Pons (tissue), 1 donor: ENCODE results near the gene PRR7.

ENCODE experiments used
- DNase-seq: peaks from one replicate; pipeline ENCODE4 v3.0.0-alpha.2; 2016; ENCODE audit warnings: low spot score

Gene PRR7

GRCh38 chr5:177425196-177425800 lies 21.3 kb upstream of the PRR7 start:
- DNase-seq, result no peak

GRCh38 chr5:177425801-177426565 lies 20.6 kb upstream of the PRR7 start:
- DNase-seq, result peak; percentile 100

DNA sequence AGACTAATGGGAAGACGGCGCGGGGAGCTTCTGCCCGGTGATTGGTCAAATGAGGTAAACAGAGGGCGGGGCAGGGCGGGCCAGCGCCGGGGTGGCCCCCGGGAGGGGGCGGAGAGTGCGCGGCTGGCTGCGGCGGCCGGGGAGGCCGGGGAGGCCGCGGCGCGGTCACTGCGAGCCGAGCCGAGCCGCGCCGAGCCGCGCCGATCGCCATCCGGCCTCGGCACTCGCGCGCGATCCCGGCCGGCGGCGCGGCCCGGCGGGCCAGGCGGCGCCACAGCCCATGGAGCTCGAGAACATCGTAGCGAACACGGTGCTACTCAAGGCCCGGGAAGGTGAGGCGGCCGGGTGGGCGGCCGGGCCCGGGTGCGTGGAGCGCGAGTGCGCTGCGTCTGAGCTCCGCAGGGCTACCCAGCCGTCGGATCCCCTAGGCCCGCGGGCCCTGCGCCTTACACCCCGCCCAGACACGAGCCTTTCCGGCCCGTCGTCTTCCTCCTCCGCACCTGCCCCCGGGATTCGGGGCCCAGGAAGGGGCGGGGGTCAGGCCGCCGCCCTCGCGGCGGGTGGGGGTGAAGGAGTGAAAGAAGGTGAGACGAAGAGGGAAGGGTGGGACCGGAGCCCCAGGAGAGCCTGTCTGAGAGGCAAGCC lies 19.9 kb upstream of the PRR7 start, which contains the start of gene GRK6:
Gene GRK6, plus strand, starts transcription at position 111 of the 645 bp plus-strand sequence. Its CDS starts 170 bp downstream, at position 281.
- no peak for DNase-seq

DNA sequence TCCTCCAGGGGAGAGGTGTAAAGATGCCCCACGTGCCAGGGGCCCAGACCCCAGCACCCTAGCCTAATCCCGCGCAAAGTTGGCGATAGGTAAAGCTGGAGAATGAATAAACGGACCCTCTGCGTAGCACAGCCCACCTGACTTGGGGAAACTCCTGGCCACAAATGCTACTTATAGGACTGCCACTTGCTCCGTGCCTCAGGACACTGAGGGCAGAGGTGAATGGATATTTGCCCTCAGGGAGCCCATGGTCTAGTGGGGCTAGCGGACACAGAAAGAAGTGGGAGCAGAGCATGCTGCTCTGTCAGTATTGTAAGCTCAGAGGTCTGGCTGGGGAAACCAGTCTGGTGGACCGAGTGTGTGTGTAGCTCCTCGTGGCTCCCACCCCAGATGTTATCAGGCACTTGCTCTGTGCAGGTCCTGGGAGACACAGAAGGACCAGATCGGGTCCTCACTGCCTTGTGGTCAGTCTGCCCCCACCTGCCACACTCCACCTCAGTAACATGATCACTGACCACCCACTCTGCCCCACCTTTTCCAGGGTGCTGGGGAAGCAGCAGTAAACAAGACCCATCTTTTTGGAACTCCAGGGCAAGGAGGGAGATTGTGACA lies 19.3 kb upstream of the PRR7 start:
- DNase-seq, result no peak

- DNase-seq, result no peak
These were observed 18.6 kb upstream of the PRR7 start for GRCh38 chr5:177427919-177428573.

DNA sequence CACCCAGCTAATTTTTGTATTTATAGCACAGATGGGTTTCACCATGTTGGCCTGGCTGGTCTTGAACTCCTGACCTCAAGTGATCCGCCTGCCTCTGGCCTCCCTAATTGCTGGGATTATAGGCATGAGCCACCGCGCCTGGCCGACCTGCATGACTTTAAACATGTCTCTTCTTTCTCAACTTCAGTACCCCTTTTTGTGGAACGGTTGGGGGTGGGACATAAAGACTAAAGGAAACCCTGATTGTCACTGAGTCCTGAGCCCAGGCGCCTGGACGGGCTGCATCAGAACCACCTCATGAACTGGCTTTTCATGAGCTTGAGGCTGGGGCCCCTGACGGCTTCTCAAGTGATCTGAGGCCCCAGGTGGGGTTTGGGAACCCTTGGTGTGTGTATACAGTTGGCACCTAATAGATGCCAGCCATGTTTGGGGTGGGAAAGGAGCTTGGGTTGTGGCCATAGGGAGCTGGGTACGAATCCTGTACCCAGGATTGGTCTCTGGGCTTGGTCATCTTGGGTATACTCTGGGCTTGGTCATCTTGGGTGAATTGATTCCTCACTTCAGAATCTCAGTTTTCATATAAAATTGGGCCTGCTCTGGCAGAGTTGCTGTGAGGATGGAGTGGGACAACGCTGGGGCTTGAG lies 17.9 kb upstream of the PRR7 start:
- no peak for DNase-seq

- DNase-seq, result peak; percentile 55
These were observed 17.2 kb upstream of the PRR7 start for GRCh38 chr5:177429248-177430040.

DNA sequence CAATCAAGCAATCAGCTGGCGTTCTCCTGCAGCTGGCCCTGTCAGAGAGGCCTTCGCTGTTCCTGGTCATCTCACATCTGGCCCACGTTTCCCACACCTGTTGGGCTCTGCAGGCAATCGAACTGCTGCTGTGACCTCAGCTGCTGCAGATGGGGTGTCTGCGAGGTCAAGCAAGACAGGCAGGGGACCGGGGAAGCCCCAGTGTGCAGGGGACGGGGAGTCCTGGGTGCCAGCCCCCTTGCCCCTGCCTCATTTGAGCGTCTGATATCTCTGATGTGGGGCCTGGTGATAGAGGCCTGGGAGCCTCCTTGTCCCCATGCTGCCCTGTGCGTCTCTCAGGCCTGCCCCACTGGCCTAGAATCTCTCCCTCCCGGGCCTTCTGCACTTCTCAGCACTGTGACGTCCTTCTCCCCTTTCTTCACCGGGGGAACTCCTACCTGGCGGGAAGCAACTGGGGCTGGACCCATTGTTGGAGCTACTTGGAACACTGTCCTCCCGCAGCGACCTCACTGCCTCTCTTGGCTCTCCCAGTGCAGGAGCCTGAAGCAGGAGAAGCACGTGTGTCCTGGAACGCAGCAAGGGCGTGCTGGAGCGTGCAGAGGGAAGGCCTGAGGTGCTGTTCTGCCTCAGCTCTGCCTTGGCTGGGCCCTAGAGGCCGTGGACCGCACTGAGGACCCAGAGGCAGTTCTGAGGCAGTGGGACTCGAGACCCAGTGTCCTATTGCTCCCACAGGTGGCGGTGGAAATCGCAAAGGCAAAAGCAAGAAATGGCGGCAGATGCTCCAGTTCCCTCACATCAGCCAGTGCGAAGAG lies 16.3 kb upstream of the PRR7 start:
- DNase-seq, result no peak

- no peak for DNase-seq
These were observed 15.7 kb upstream of the PRR7 start for GRCh38 chr5:177430972-177431316.

GRCh38 chr5:177431317-177432142 lies 15.1 kb upstream of the PRR7 start:
- DNase-seq, result no peak

DNA sequence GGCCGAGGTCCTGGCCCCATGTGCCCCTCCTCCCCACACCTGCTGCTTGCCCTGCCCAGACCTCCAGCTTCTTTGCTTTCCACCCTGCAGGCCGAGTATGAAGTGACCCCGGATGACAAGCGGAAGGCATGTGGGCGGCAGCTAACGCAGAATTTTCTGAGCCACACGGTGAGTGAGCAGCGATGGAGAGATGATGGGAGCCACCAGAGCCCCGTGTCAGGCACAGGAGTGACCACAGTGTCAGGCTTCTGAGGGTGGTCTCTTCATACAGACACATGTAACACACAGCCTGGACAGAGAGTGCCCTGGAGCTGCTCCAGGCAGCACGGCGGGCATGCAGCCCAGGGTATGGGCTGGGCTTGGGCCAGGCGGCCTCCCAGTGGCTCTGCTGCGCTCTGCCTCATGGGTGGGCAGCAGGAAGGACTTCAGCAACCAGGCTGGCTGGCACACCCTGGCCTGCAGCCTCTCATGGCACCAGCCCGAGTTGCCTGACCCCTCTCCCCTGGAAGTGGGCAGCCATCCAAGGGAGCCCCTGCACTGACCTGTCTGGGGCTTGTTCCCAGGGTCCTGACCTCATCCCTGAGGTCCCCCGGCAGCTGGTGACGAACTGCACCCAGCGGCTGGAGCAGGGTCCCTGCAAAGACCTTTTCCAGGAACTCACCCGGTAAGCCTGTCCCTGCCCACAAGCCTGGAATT lies 14.3 kb upstream of the PRR7 start:
- DNase-seq, result no peak

- DNase-seq, result no peak
These were observed 13.6 kb upstream of the PRR7 start for GRCh38 chr5:177432839-177433657.

DNA sequence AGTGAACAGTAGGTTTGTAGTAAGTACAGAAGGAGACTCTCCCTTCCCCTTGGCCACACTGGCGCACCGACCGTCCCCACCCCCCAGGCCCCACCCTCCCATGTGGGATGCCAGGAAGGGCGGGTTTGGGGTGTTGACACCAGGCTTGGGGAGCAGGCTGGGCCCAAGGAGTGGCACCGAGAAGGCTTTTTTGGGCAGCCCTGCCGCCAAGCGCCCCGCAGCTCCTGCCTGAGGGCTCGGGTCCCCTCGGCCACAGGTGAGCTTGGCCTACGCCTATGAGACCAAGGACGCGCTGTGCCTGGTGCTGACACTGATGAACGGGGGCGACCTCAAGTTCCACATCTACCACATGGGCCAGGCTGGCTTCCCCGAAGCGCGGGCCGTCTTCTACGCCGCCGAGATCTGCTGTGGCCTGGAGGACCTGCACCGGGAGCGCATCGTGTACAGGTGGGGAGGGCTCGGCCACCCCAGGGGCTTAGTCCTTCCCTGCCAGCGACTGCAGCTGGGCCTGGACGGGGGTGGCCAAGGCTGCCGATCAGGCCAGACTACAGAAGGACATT lies 12.9 kb upstream of the PRR7 start:
- no peak for DNase-seq

GRCh38 chr5:177434437-177434836 lies 12.2 kb upstream of the PRR7 start:
- DNase-seq, result no peak

- DNase-seq, result no peak
These were observed 11.5 kb upstream of the PRR7 start for GRCh38 chr5:177434942-177435738.

DNA sequence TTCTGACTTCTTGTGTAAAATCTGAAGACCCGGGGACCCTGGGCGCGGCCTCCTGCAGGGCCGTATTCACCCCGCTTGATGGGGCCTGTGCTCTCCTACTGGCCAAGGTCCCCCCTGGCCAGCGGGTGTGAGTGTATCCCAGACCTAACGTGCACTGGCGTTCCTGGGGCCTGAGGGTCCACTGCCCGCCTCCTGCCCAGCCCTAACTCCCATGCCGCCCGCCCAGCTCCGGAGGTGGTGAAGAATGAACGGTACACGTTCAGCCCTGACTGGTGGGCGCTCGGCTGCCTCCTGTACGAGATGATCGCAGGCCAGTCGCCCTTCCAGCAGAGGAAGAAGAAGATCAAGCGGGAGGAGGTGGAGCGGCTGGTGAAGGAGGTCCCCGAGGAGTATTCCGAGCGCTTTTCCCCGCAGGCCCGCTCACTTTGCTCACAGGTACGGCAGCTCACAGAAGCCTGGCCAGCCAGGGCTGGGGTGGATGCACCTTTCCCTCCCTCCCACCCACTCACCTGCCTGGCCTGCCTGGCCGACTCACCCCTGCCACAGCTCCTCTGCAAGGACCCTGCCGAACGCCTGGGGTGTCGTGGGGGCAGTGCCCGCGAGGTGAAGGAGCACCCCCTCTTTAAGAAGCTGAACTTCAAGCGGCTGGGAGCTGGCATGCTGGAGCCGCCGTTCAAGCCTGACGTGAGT lies 10.6 kb upstream of the PRR7 start:
- DNase-seq, result no peak
